Right lobe of liver (tissue), 4 donors: ENCODE data around the gene FAM120C.

Experiments used
- POLR2A ChIP-seq: fragments of 450-650 bp; IDR thresholded peaks from one replicate; pipeline ENCODE4 v1.6.1; 2017; ENCODE audit warnings: antibody characterized with exemption, mild to moderate bottlenecking
- TF ChIP-seq, protein P1 (sequence below), 4 donors: fragments of 200-600 bp in 3 of 4; fragments of 450-650 bp in 1 of 4; IDR thresholded peaks; one replicate each; pipeline versions ENCODE4 v1.5.1 to v1.8.0; 2016 to 2022; ENCODE audit warnings: antibody characterized with exemption in 4 of 4, mild to moderate bottlenecking in 2 of 4
- donor health status: DM: no; HTN: no; CAD: no.
- donor health status: DM: no; HTN: no; CAD: no.
- donor health status: DM: no; HTN: yes; CAD: no.

- TF ChIP-seq POLR2A: no peak
- TF ChIP-seq, protein P1, sequence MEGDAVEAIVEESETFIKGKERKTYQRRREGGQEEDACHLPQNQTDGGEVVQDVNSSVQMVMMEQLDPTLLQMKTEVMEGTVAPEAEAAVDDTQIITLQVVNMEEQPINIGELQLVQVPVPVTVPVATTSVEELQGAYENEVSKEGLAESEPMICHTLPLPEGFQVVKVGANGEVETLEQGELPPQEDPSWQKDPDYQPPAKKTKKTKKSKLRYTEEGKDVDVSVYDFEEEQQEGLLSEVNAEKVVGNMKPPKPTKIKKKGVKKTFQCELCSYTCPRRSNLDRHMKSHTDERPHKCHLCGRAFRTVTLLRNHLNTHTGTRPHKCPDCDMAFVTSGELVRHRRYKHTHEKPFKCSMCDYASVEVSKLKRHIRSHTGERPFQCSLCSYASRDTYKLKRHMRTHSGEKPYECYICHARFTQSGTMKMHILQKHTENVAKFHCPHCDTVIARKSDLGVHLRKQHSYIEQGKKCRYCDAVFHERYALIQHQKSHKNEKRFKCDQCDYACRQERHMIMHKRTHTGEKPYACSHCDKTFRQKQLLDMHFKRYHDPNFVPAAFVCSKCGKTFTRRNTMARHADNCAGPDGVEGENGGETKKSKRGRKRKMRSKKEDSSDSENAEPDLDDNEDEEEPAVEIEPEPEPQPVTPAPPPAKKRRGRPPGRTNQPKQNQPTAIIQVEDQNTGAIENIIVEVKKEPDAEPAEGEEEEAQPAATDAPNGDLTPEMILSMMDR (IDR thresholded peaks at IDR 0.05): no peak
Observed at GRCh38 chrX:54066841-54067240, 116.2 kb downstream of the FAM120C start.
